Esophagus squamous epithelium (tissue), 4 donors: ENCODE results near the gene ARHGAP12.

ENCODE experiments used
- POLR2A ChIP-seq, 4 donors: fragments of 450-650 bp; IDR thresholded peaks; one replicate each; pipeline ENCODE4 v1.6.1; 2017; ENCODE audit warnings: antibody characterized with exemption in 4 of 4, mild to moderate bottlenecking in 4 of 4, moderate library complexity in 3 of 4
- TF ChIP-seq, protein P1 (sequence below), 6 experiments: fragments of 450-650 bp in 4 of 6; fragments of 200-600 bp in 2 of 6; sonication (generic) in 2 of 6; IDR thresholded peaks; one replicate each; pipeline ENCODE4 v1.5.1; 2016 to 2019; ENCODE audit warnings: antibody characterized with exemption in 6 of 6, mild to moderate bottlenecking in 4 of 6, moderate library complexity in 4 of 6

- TF ChIP-seq POLR2A (IDR thresholded peaks at IDR 0.05), result no peak
- TF ChIP-seq, protein P1, sequence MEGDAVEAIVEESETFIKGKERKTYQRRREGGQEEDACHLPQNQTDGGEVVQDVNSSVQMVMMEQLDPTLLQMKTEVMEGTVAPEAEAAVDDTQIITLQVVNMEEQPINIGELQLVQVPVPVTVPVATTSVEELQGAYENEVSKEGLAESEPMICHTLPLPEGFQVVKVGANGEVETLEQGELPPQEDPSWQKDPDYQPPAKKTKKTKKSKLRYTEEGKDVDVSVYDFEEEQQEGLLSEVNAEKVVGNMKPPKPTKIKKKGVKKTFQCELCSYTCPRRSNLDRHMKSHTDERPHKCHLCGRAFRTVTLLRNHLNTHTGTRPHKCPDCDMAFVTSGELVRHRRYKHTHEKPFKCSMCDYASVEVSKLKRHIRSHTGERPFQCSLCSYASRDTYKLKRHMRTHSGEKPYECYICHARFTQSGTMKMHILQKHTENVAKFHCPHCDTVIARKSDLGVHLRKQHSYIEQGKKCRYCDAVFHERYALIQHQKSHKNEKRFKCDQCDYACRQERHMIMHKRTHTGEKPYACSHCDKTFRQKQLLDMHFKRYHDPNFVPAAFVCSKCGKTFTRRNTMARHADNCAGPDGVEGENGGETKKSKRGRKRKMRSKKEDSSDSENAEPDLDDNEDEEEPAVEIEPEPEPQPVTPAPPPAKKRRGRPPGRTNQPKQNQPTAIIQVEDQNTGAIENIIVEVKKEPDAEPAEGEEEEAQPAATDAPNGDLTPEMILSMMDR (IDR thresholded peaks at IDR 0.05), result no peak
Observed at GRCh38 chr10:31851216-31851615, 77.4 kb downstream of the ARHGAP12 start.
